MV-4-11 (cell line): Measurements from ENCODE around the gene PEX11B.

Experiments
- DNase-seq: peaks from one replicate; lab custom pipeline; 2025; lab: John Stamatoyannopoulos, UW

The PEX11B gene

DNA sequence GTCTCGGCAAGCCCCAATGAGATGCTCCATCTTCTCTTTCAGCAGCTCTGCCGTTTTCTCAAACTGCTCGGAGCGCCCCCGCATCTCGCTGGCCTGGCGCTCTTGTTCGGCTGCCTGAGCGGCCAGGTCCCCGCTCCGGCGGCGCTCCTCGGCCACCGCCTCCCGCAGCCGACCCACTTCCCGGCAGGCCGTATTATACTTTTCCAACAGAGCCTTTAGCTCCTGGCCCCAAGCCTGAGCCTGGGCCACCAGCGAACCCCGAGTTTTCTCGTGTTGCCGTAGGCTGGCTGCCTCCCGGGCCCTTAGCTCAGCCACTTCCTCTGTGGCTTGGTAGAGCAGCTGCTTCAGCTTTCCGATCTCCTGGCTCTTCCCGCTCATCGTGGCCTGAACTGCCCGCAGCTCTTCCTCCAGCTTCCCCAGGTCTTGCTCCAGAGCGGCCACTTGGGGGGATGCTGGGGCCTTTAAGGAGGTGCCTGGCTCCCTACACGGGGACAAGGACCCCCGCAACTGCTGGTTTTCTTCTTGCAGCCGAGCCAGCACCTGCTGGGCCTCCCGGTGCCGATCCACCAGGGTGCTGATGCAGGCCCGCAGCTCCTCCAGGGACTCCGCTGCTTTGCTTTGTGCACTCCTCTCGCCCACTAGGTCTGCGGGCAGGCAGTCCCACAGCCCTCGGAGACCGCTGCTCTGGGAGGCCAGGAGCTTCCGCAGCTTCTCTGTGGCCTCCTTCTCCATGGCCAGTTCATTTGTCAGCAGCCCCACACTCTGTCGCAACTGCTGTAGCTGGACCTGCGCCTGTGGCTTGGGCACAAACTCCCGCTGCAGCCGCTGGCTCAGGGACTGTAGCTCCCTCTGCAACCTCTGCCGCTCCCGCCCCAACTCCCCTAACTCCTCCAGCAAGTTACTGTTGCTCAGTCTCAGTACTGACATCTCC, 46.3 kb downstream of the PEX11B start:
- DNase-seq = peak; percentile 65

DNA sequence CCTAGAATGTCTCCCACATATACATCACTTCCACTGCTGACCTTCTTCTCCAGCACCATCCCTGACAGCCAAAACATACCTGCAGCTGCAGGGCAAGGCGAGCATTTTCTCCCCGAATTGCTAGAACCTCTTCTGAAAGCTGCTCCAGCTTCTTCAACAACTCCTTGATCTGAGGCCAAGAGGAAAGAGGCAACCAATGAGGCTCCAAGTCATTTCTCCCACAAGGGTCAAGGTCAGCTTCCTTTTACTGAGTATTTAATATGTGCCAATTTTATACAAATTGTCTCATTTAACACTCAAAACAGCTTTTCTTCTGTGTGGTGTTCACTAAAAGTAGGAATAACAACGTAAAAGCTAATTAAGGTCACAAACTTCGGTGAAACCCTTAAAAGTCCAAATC, 50.3 kb downstream of the PEX11B start:
- no peak for DNase-seq

DNA sequence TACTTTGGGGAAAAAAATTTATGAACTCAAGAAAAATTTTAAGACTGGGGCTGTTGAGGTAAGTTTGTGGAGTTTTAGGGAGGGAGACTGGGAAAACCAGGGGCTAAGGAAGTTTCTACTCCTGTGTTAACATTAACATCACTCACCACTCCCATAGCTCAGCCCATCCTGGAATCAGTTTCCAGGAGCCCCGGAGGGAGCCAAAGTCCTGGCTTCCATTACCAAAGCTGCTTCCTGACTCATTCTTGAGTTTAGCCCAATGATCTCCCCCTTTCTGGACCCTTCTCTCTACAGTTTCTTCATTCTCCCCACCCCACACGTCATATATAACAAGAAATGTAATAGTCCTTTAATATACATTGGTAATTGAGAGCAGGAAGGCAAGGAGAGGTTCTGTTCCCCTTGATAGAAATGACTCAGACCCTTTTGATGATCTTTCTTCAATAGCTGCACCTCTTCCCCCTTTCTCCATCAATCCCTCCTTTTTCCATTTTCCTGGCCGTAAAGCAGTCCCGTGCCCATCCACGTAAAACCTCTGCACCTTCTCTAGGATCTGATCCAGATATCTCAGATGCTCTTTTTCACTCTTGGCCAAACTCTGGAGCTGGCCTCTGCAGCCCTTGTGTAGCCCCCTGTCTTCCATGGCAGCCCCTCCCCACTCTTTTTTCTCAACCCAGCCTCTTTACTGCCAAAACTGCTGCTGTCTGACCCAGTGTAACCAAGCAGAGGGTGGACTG, 55.1 kb downstream of the PEX11B start:
- no peak for DNase-seq
